Measurements from ENCODE around the gene DDOST.
A peak's percentile ranks its signal among the peaks of the same experiment; 100 is the strongest.

DDOST gene

GRCh38 chr1:20660847-20661206, 342 bp downstream of the DDOST start:
- no peak for DNase-seq (ENCODE audit: low read depth in 2 of 2)

DNA sequence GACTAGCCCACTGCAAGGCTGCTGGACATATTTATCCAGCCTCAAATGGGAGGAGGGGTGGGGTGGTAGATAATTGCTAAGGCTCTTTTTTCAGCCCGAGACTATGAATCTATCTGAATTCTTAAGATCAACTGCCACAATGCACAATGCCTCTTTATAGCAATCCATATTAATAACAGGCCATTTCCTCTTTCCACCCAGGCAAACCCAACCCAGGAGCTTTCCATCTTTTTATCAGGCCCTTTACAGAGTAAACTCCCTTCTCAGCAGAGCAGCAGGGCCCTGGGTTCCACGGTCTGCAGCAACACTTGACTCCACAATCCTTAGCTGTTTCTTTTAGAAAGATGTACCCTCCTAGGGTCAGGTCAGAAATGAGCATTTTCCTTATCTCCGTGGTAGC, 806 bp downstream of the DDOST start:
- no peak for DNase-seq (ENCODE audit: low read depth in 2 of 2)

DNA sequence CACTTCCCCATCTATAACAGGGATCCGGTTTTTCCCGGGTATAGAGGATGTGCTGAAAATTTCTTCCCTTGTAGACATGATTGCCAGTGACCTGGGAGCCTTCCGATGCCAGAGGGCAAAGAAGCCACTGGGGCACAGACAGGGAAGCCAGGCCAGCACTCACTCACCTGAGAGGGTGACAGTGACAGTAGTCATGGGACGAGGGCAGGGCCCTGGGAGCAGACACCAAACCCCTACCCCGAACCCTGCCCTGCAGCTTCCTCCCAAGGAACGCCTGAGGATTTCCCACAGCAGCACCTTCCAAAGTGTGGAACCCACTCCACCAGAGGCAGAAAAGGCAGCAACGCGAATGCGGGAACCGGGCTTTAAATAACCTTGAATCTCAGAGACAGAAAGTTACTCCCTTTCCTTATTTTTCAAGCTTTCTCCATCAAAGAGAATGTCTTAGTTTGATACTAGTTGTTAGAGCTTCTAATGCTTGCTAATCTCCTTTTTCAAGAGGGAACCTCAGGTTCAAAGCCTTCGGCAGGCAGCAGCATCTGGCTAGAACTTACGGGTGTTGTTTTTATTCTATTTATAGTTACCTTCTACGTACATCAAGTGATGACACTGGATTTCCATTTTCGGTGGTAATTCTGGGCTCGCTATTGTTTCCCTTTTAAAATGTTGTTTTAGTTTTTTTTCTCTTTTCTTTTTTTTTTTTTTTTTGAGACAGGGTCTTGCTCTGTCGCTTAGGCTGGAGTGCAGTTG, 2.8 kb downstream of the DDOST start:
- DNase-seq (ENCODE audit: low read depth in 2 of 2) = no peak

DNA sequence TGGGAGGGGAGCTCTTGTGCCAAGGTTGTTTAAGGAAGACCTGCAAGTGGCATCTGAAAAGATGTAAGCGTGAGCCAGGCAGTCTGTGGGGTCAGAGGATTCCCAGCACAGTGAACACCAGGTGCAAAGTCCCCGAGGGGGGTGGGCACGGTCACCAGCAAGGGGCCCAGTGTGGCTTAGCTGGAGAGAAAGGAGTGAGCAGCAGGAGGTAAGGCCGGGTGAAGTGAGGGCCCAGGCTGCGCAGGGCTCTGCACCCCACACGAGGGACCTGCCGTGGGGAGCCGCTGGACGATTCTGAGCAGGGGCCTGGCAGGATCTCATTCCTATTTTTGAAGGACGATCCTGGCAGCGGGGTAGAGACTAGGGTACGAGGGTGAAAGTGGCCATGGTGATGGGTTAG, 4.1 kb downstream of the DDOST start:
- DNase-seq (ENCODE audit: low read depth in 2 of 2) = no peak

DNA sequence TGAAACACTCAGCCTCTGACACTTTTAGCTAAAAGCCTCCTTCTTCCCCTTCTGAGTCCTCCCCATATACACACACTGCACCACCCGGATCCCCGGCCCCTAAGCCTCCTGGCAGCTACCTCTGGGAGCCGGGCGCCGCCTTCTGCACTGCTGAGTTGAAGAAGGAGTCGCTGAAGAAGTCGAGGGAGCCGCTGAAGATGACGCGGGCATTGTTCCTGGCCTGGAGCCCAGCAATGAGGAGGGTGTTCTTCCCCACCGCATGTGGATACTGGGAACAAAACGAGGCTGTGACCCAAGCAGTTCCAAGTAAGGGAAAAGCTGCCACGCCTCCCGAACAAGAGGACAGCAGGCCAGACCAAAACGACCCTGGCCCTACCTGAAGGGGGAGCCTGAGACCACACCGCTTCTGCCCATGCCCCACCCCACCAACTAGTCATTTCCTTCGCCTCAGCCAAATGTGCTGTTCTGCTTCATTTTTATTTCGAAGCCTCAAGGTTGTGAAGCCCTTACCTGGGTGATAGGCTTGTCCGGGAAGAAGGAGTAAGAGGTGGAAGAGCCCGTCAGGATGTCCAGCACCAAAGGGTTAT, 7.0 kb downstream of the DDOST start:
- DNase-seq (ENCODE audit: low read depth in 2 of 2) = no peak

DNA sequence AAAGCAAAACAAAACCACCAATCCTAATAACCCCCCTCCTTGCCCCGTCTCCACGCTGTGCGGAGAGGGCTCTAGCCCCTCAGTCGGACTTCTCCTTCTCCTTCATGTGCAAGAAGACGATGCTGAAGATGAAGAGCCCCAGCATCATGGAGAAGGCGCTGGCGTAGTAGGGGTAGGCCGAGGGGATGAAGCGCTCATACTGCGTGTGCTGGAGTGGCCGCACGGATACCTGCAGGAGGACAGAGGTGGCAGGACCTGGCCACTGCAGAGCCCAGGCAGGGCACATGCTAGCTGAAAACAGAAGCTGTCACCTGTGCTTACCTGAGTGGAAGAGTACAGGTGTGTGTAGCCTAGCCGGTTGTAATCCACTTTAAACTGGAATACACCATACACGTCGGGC, 8.9 kb downstream of the DDOST start:
- DNase-seq (ENCODE audit: low read depth in 2 of 2) = no peak

- no peak for DNase-seq (ENCODE audit: low read depth in 2 of 2)
These were observed 12.2 kb downstream of the DDOST start for GRCh38 chr1:20648946-20649345.

DNA sequence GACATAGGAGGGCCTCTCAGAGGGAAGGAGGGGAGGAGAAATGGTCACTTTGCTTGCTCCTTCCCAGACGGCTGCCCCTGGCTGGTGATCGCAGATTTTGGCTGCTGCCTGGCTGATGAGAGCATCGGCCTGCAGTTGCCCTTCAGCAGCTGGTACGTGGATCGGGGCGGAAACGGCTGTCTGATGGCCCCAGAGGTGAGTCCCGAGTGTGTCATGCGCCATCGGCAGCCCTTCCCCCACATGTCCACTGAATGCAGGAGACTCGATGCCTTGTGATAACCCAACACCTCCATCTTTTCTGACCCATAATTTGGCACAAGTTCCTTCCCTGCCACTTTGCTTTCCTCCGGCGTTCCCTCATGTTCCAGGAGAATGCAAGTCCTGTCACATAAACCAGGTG, 12.7 kb downstream of the DDOST start:
- DNase-seq (ENCODE audit: low read depth in 2 of 2) = no peak

DNA sequence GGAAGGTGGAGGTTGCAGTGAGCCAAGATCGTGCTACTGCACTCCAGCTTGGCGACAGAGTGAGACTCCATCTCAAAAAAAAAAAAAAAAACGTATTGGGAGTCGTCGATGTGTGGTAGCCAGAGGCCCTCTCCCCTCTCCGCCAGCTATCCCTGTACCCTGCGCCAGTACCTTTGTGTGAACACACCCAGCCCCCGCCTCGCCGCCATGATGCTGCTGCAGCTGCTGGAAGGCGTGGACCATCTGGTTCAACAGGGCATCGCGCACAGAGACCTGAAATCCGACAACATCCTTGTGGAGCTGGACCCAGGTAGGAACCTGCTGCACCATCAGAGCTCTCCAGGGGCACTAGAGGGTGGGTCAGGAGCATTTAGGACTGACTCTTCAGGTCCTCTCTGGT, 15.8 kb downstream of the DDOST start:
- DNase-seq (ENCODE audit: low read depth in 2 of 2) = no peak

DNA sequence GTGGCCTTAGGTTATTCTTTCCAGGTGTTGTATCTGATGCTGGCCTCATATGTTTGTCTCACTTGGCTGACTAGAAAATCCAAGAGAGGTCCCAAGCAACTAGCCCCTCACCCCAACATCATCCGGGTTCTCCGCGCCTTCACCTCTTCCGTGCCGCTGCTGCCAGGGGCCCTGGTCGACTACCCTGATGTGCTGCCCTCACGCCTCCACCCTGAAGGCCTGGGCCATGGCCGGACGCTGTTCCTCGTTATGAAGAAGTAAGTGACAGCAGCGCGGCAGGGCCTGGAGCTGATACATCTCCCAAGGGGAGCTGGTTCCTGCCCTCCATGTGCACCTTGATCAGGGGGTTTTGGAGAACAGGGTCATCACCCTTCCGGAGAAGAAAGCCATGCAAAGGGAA, 16.8 kb downstream of the DDOST start:
- DNase-seq (ENCODE audit: low read depth in 2 of 2) = no peak

DNA sequence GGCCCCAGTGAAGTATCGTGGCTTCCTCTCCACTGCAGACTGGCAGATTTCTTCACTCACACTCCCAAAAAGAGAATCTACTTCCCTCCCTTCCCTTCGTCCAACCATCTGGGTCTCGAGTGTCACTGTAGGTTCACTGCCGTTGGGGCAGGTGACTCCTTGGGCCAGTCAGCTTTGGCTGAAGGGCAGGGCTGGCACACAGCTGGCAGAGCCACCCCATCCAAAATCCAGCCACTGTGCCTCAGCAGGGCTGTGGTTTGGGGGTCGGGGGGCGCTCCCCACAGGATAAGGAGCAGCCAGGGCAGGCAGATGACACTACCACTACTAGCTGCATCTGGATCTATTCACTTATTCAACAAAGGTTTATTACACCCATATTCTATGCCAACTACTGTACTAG, 18.1 kb downstream of the DDOST start:
- no peak for DNase-seq (ENCODE audit: low read depth in 2 of 2)

- DNase-seq (ENCODE audit: low read depth in 2 of 2) = no peak
These were observed 19.2 kb downstream of the DDOST start for GRCh38 chr1:20641975-20642374.

GRCh38 chr1:20640183-20640597, 21.0 kb downstream of the DDOST start:
- DNase-seq (ENCODE audit: low read depth in 2 of 2) = peak in 1 of 2 experiments; percentile 17

DNA sequence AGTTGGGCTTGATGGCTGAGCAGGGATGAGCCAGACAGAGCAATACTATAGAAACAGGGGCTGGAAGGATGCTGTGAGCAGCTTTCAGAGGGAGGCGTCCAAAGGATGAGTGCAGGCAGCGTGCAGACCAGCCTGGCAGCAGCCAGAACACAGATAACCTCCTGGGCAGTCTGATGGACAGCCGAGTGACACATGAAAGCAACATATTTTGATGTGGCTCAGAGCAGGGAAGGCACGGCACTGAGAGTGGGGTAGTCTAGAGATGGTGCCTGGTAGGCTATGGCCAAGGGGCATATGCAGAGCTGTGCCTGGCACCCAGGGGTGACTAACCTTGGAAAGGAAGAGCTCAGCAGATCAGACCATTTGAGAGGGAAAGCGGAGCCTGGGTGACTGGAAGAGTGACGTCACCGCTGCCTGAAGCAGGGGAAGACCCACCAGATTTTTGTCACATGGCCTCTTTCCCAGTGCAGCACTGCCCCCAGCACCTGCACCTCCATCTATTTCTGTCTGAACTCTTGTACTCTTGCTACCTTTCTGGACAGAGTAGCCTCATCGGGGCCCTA, 24.3 kb downstream of the DDOST start:
- DNase-seq (ENCODE audit: low read depth in 2 of 2) = no peak

GRCh38 chr1:20634594-20635084, 26.5 kb downstream of the DDOST start:
- peak in 1 of 2 experiments; percentile 7 for DNase-seq (ENCODE audit: low read depth in 2 of 2)

DNA sequence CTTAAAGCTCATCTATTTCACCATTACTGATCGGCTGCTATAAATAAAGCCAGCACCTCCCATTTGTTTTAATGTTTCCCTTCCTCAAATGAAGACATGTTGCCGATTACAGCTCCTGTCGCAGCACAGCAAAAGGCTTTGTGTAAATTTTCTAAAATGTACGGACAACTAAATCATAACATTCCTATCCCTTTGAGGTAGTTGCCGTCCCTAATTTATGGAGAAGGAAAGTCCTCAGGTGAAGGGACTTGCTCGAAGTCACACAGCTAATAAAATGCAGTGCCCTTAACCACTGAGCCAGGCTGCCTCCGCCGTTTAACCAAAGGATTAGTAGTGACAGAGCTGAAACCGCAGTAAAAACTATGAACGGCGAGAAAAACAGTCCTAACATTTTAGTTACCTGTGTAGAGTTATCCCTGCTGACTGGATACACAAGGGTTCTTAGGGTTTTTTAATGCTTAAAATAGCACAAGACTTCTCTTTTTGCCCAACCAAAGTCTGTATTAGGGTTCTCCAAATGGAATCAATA, 27.0 kb downstream of the DDOST start:
- no peak for DNase-seq (ENCODE audit: low read depth in 2 of 2)

DNA sequence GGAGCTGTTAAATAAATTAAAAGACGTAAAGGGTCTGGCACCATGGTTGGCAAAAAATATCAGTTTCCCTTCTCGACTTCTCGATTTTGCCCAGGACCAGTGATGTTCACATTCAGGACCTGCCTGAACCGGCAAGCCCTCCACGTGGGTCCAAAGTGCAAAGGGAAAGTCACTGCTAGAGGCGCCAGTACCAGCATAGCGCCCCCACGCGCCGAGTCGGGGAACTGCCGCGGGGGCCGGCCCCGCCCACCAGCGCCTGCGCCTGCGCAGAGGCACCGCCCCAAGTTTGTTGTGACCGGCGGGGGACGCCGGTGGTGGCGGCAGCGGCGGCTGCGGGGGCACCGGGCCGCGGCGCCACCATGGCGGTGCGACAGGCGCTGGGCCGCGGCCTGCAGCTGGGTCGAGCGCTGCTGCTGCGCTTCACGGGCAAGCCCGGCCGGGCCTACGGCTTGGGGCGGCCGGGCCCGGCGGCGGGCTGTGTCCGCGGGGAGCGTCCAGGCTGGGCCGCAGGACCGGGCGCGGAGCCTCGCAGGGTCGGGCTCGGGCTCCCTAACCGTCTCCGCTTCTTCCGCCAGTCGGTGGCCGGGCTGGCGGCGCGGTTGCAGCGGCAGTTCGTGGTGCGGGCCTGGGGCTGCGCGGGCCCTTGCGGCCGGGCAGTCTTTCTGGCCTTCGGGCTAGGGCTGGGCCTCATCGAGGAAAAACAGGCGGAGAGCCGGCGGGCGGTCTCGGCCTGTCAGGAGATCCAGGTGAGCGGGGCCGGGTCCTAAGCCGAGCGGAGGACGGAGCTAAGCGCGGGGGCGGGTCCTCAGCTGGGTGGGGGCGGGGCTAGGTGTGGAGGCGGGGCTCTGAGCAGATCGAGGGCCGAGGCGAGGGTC, 27.7 kb downstream of the DDOST start, which contains the start of gene PINK1:
TSS of gene PINK1 (plus strand) at position 269 of the 875 bp plus-strand sequence. CDS start at position 360, 91 bp downstream.
- DNase-seq (ENCODE audit: low read depth in 2 of 2) = peak in 1 of 2 experiments; percentile 29

DNA sequence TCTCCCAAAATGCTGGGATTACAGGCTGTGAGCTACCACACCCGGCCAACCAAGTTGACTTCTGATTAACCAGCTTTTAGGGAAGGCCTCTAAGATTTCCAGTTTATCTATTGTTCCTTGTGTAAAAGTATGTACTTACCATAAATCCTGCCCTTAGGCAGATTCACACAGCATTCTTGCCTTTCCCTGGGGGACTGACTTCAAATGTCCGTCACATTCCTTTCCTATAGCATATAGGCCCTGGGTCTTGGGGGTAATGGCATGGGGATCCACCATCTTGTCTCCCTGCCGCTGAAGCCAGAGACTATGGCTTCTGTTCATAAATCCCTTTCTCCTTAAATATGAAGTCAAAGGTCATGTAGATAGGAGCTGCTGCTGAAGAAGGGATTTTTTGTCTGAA, 28.8 kb downstream of the DDOST start:
- DNase-seq (ENCODE audit: low read depth in 2 of 2) = peak in 1 of 2 experiments; percentile 8

GRCh38 chr1:20630729-20631128, 30.4 kb downstream of the DDOST start:
- no peak for DNase-seq (ENCODE audit: low read depth in 2 of 2)

DNA sequence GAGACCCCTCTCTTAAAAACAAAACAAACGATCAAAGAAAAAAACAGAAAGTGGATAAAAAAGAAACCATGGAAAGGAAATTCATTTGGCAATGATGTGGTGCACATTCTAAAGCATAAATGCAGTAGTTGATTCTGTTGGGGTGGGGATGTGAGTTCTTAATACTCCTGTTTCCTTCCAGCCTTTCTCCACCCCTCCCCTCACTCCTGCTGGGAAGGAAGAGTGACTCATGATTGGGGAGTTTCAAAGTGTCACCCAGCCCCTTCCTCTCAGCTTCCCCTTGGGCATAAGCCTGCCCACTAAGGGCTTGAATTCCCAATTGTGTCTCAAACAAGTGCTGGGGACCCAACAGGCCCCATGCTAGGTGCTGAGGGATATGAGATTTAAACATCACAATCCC, 34.6 kb downstream of the DDOST start:
- DNase-seq (ENCODE audit: low read depth in 2 of 2) = no peak

DNA sequence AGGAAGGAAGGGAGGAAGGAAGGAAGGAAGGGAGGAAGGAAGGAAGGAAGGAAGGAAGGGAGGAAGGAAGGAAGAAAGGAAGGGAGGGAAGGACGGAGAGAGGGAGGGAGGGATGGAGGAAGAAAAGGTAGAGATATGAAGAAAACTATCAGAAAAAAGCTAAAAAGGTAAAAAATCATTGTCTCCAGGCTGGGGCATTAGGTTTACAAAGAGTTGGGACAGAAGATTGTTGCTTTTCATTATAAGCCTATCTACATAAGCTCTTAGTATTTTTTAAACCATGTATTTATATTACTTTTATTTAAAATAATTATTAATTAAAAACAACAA, 35.1 kb downstream of the DDOST start:
- no peak for DNase-seq (ENCODE audit: low read depth in 2 of 2)

All from fibroblast of skin of left quadriceps (primary cell).